GM12878 (cell line): ENCODE measurements around the gene MCM6. TPM values are rescaled to one million over a fixed set of nuclear protein-coding genes. Genes with fewer than 3 reads are reported as not detected.

Experiments used
- BACH1 ChIP-seq: fragments of 450-650 bp; IDR thresholded peaks from 2 replicates; pipeline ENCODE4 v1.6.1; 2017; ENCODE audit warnings: mild to moderate bottlenecking, borderline replicate concordance
- CBFB ChIP-seq: IDR thresholded peaks from 2 replicates; pipeline ENCODE4 v1.6.1; 2016; ENCODE audit warnings: antibody characterized with exemption, low read depth
- CREM ChIP-seq: IDR thresholded peaks from 2 replicates; pipeline ENCODE4 v1.6.1; 2014; ENCODE audit warnings: antibody characterized with exemption, low read depth
- IKZF2 ChIP-seq, 2 experiments: fragments of 450-650 bp; IDR thresholded peaks; 2 replicates each; pipeline ENCODE4 v1.6.1; 2017; ENCODE audit warnings: mild to moderate bottlenecking in 2 of 2, moderate library complexity in 2 of 2
- MEF2B ChIP-seq: fragments of 450-650 bp; IDR thresholded peaks from 2 replicates; pipeline ENCODE4 v1.6.1; 2018; ENCODE audit warnings: mild to moderate bottlenecking, moderate library complexity; ENCODE audit not compliant: partially characterized antibody, poor library complexity, severe bottlenecking
- NFYB ChIP-seq: IDR thresholded peaks from 2 replicates; pipeline ENCODE4 v1.6.1; 2011; ENCODE audit warnings: low read depth, mild to moderate bottlenecking, low read length, improper control_type of control experiment, moderate library complexity; ENCODE audit not compliant: insufficient read depth
- PAX8 ChIP-seq: fragments of 450-650 bp; IDR thresholded peaks from 2 replicates; pipeline ENCODE4 v1.6.1; 2017; ENCODE audit warnings: mild to moderate bottlenecking, moderate library complexity
- PML ChIP-seq: IDR thresholded peaks from 2 replicates; pipeline ENCODE4 v1.6.1; 2012; ENCODE audit warnings: low read length, inconsistent platforms
- RB1 ChIP-seq: fragments of 450-650 bp; formaldehyde crosslinking; IDR thresholded peaks from 2 replicates; pipeline ENCODE4 v1.6.1; 2017; ENCODE audit warnings: mild to moderate bottlenecking, borderline replicate concordance
- RBBP5 ChIP-seq: fragments of 200-600 bp; sonication (generic); conservative IDR thresholded peaks from 2 replicates; pipeline ENCODE4 v1.6.1; 2016
- RUNX3 ChIP-seq: IDR thresholded peaks from 2 replicates; pipeline ENCODE4 v1.6.1; 2012; ENCODE audit warnings: low read length, inconsistent platforms
- SMAD1 ChIP-seq: fragments of 450-650 bp; IDR thresholded peaks from 2 replicates; pipeline ENCODE4 v1.6.1; 2018; ENCODE audit warnings: mild to moderate bottlenecking, low read depth; ENCODE audit not compliant: partially characterized antibody
- STAT1 ChIP-seq: fragments of 450-650 bp; conservative IDR thresholded peaks from 2 replicates; pipeline ENCODE4 v1.6.1; 2014; ENCODE audit warnings: antibody characterized with exemption, mild to moderate bottlenecking
- TCF12 ChIP-seq: IDR thresholded peaks from 2 replicates; pipeline ENCODE4 v1.6.1; 2011; ENCODE audit warnings: low read depth, mild to moderate bottlenecking, low read length
- TCF3 ChIP-seq: IDR thresholded peaks from 2 replicates; pipeline ENCODE4 v1.6.1; 2012; ENCODE audit warnings: low read depth, mild to moderate bottlenecking, low read length, borderline replicate concordance; ENCODE audit not compliant: insufficient read depth
- YY1 ChIP-seq: IDR thresholded peaks from 2 replicates; pipeline ENCODE4 v1.6.1; 2011; ENCODE audit warnings: low read depth, mild to moderate bottlenecking, low read length
- ZNF24 ChIP-seq: fragments of 450-650 bp; IDR thresholded peaks from 2 replicates; pipeline ENCODE4 v1.6.1; 2017; ENCODE audit warnings: antibody characterized with exemption, mild to moderate bottlenecking
- polyA plus RNA-seq, 11 experiments: library from polyadenylated mRNA; depleted of rRNA in 4 of 11; unstranded in 6 of 11; stranded (reverse) in 5 of 11; fragments of >200 nt; fragmentation: Nextera tagmentation in 4 of 11; fragmentation: Illumina TruSeq in 1 of 11; extraction: Ambion mirVana in 4 of 11; extraction: Trizol in 1 of 11; gene quantifications; 1 replicate in 1 of 11; 2 replicates in 10 of 11; pipeline versions ENCODE4 v1.2.1 to v1.2.3, GENCODE V29; 2011 to 2016; ENCODE audit warnings: inconsistent platforms in 2 of 11, missing spikeins in 2 of 11, low read depth in 1 of 11
- total RNA-seq, 4 experiments: library from RNA; depleted of rRNA in 3 of 4; stranded (reverse); fragments of >200 nt in 3 of 4; fragmentation: Illumina TruSeq in 1 of 4; extraction: Trizol in 1 of 4; gene quantifications; 2 replicates each; pipeline versions ENCODE4 v1.2.1 to v1.2.3, GENCODE V29; 2013 to 2021
- TF ChIP-seq, protein P1 (sequence below): IDR thresholded peaks from 2 replicates; pipeline ENCODE4 v1.6.1; 2012; ENCODE audit warnings: mild to moderate bottlenecking, low read depth, low read length
- TF ChIP-seq, protein P2 (sequence below): IDR thresholded peaks from 2 replicates; pipeline ENCODE4 v1.6.1; 2012; ENCODE audit warnings: low read depth, low read length, improper control_type of control experiment
- TF ChIP-seq, protein P3 (sequence below): fragments of 450-650 bp; IDR thresholded peaks from 2 replicates; pipeline ENCODE4 v1.6.1; 2017; ENCODE audit warnings: mild to moderate bottlenecking, low read depth, inconsistent platforms; ENCODE audit not compliant: poor library complexity, severe bottlenecking
- TF ChIP-seq, protein P4 (sequence below): fragments of 150-350 bp; IDR thresholded peaks from 2 replicates; pipeline ENCODE4 v1.6.1; 2014; ENCODE audit warnings: mild to moderate bottlenecking, low read depth, low read length
- TF ChIP-seq, protein P5 (sequence below): fragments of 450-650 bp; IDR thresholded peaks from 2 replicates; pipeline ENCODE4 v1.6.1; 2014; ENCODE audit warnings: mild to moderate bottlenecking

MCM6 gene
- total and polyA plus RNA-seq, 10 of the 15 experiments (the other 5 are each of a cell fraction or from before 2014, with no cell fraction given): 37.4 to 118 (median 82.2) TPM

DNA sequence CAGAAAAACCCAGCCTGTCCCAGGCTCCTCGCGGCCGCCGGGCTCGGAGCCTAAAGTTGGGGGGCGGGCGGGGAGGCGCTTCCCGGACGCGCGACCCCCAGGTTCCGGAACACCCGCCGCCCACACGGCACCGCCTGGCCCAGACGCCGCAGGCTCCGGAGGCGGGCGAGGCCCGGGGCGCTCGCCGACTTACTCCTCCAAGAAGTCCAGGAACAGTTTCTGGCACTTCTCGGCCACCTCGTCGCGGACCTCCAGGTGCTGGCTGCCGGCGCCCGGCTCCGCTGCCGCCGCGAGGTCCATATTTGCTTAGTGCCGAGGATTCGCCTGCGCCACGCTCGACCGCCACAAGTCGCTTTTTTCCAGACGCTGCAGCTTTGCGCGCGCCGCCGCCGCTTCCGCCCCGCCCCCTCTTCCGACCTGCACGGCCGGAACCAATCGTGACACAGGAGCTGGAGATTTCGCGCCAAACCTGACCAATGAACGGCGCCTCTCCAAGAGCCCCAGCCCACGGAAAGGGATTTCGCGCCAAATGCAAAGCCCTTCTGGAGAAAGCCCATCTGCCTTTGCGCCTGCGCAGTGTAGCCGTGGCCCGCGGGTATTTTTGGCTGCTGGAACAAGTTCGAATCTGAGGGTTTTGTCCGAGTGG lies at the start of gene MCM6 (continued):
- TF ChIP-seq, protein P1, sequence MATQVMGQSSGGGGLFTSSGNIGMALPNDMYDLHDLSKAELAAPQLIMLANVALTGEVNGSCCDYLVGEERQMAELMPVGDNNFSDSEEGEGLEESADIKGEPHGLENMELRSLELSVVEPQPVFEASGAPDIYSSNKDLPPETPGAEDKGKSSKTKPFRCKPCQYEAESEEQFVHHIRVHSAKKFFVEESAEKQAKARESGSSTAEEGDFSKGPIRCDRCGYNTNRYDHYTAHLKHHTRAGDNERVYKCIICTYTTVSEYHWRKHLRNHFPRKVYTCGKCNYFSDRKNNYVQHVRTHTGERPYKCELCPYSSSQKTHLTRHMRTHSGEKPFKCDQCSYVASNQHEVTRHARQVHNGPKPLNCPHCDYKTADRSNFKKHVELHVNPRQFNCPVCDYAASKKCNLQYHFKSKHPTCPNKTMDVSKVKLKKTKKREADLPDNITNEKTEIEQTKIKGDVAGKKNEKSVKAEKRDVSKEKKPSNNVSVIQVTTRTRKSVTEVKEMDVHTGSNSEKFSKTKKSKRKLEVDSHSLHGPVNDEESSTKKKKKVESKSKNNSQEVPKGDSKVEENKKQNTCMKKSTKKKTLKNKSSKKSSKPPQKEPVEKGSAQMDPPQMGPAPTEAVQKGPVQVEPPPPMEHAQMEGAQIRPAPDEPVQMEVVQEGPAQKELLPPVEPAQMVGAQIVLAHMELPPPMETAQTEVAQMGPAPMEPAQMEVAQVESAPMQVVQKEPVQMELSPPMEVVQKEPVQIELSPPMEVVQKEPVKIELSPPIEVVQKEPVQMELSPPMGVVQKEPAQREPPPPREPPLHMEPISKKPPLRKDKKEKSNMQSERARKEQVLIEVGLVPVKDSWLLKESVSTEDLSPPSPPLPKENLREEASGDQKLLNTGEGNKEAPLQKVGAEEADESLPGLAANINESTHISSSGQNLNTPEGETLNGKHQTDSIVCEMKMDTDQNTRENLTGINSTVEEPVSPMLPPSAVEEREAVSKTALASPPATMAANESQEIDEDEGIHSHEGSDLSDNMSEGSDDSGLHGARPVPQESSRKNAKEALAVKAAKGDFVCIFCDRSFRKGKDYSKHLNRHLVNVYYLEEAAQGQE: no peak
- TF ChIP-seq IKZF2 (IDR thresholded peaks at IDR 0.05): no peak; a peak in 1 of 4 replicates
- peak; percentile 44 for TF ChIP-seq MEF2B
- no peak for TF ChIP-seq SMAD1
- TF ChIP-seq, protein P2, sequence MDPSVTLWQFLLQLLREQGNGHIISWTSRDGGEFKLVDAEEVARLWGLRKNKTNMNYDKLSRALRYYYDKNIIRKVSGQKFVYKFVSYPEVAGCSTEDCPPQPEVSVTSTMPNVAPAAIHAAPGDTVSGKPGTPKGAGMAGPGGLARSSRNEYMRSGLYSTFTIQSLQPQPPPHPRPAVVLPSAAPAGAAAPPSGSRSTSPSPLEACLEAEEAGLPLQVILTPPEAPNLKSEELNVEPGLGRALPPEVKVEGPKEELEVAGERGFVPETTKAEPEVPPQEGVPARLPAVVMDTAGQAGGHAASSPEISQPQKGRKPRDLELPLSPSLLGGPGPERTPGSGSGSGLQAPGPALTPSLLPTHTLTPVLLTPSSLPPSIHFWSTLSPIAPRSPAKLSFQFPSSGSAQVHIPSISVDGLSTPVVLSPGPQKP: peak; percentile 77
- no peak for TF ChIP-seq RBBP5
- peak; percentile 35 for TF ChIP-seq RUNX3
- peak; percentile 100 for TF ChIP-seq RB1
- TF ChIP-seq, protein P3, sequence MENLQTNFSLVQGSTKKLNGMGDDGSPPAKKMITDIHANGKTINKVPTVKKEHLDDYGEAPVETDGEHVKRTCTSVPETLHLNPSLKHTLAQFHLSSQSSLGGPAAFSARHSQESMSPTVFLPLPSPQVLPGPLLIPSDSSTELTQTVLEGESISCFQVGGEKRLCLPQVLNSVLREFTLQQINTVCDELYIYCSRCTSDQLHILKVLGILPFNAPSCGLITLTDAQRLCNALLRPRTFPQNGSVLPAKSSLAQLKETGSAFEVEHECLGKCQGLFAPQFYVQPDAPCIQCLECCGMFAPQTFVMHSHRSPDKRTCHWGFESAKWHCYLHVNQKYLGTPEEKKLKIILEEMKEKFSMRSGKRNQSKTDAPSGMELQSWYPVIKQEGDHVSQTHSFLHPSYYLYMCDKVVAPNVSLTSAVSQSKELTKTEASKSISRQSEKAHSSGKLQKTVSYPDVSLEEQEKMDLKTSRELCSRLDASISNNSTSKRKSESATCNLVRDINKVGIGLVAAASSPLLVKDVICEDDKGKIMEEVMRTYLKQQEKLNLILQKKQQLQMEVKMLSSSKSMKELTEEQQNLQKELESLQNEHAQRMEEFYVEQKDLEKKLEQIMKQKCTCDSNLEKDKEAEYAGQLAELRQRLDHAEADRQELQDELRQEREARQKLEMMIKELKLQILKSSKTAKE: no peak
- no peak for TF ChIP-seq ZNF24
- TF ChIP-seq NFYB: peak; percentile 89
- no peak for TF ChIP-seq TCF3
- TF ChIP-seq YY1: peak; percentile 74
- TF ChIP-seq, protein P4, sequence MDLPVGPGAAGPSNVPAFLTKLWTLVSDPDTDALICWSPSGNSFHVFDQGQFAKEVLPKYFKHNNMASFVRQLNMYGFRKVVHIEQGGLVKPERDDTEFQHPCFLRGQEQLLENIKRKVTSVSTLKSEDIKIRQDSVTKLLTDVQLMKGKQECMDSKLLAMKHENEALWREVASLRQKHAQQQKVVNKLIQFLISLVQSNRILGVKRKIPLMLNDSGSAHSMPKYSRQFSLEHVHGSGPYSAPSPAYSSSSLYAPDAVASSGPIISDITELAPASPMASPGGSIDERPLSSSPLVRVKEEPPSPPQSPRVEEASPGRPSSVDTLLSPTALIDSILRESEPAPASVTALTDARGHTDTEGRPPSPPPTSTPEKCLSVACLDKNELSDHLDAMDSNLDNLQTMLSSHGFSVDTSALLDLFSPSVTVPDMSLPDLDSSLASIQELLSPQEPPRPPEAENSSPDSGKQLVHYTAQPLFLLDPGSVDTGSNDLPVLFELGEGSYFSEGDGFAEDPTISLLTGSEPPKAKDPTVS: no peak
- TF ChIP-seq STAT1: no peak
- peak; percentile 26; the same call in 1 of the 2 replicates for TF ChIP-seq CBFB
- TF ChIP-seq PAX8: no peak
- TF ChIP-seq, protein P5, sequence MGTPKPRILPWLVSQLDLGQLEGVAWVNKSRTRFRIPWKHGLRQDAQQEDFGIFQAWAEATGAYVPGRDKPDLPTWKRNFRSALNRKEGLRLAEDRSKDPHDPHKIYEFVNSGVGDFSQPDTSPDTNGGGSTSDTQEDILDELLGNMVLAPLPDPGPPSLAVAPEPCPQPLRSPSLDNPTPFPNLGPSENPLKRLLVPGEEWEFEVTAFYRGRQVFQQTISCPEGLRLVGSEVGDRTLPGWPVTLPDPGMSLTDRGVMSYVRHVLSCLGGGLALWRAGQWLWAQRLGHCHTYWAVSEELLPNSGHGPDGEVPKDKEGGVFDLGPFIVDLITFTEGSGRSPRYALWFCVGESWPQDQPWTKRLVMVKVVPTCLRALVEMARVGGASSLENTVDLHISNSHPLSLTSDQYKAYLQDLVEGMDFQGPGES: peak; percentile 61; the same call in 1 of the 2 replicates
- peak; percentile 21; the same call in 1 of the 2 replicates for TF ChIP-seq BACH1
- TF ChIP-seq PML: peak; percentile 68
- no peak for TF ChIP-seq TCF12
- TF ChIP-seq CREM: peak; percentile 95
